ENCODE data around the gene ACTG2. TPM values are rescaled to one million over a fixed set of nuclear protein-coding genes. Genes with fewer than 3 reads are reported as not detected.
"Not testable (repeated sequence)": the region's sequence is repeated elsewhere in the genome, so short reads cannot be mapped to it uniquely, and the experiment has no call there.

The ACTG2 gene
- total and polyA plus RNA-seq, 2 donors (not counting 1 experiment from before 2014, with no cell fraction given): 4.1 to 600 TPM

- no peaks in the 10 kb centered on the region for H3K36me3 ChIP-seq (ENCODE audit: control insufficient read depth, insufficient read depth, low read length)
- H3K4me2 ChIP-seq (ENCODE audit: extremely low read depth, insufficient read depth, low read length): no peak overlapping the region
- no peaks in the 10 kb centered on the region for H3K79me2 ChIP-seq (ENCODE audit: control insufficient read depth, insufficient read depth, low read length)
- H4K20me1 ChIP-seq (ENCODE audit: control insufficient read depth, extremely low read depth, insufficient read depth, low read length): no peaks in the 10 kb centered on the region
- peaks cover 2% of the 10 kb centered on the region for H3K27me3 ChIP-seq (ENCODE audit: control insufficient read depth, insufficient read depth, low read length)
- no peaks in the 10 kb centered on the region for H3K4me1 ChIP-seq (ENCODE audit: control insufficient read depth, extremely low read depth, insufficient read depth, low read length)
- TF ChIP-seq CTCF (conservative IDR thresholded peaks at IDR 0.05 in 1 of 2, IDR thresholded peaks at IDR 0.05 in 1 of 2; ENCODE audit: low read depth in 1 of 2, low read length in 2 of 2) (no peak), EZH2 (IDR thresholded peaks at IDR 0.05; ENCODE audit: low read length, missing control alignments) (no peak)
- no peak overlapping the region for H2AFZ ChIP-seq (ENCODE audit: low read length)
- no peaks in the 10 kb centered on the region for H3K9me3 ChIP-seq (ENCODE audit: control insufficient read depth, insufficient read depth, low read depth, low read length)
- no peak overlapping the region for H3K9ac ChIP-seq (ENCODE audit: insufficient read depth, low read length)
- H3K4me3 ChIP-seq (replicated peaks in 1 of 4; ENCODE audit: control extremely low read depth in 1 of 4, insufficient read depth in 1 of 4, low read depth in 3 of 4, low read length in 4 of 4): no peak overlapping the region
- H3K27ac ChIP-seq (ENCODE audit: insufficient read depth, low read length): no peak overlapping the region
- DNase-seq (ENCODE audit: low read depth in 2 of 2): no peak
These were observed 7.4 kb upstream of the ACTG2 start for GRCh38 chr2:73885406-73885805.

GRCh38 chr2:73886357-73886756, 6.5 kb upstream of the ACTG2 start:
- no peaks in the 10 kb centered on the region for H3K9me3 ChIP-seq (ENCODE audit: control insufficient read depth, insufficient read depth, low read depth, low read length)
- no peak for DNase-seq (ENCODE audit: low read depth in 2 of 2)
- H2AFZ ChIP-seq (ENCODE audit: low read length): no peak overlapping the region
- H3K9ac ChIP-seq (ENCODE audit: insufficient read depth, low read length): no peak overlapping the region
- H4K20me1 ChIP-seq (ENCODE audit: control insufficient read depth, extremely low read depth, insufficient read depth, low read length): no peaks in the 10 kb centered on the region
- no peaks in the 10 kb centered on the region for H3K79me2 ChIP-seq (ENCODE audit: control insufficient read depth, insufficient read depth, low read length)
- H3K4me3 ChIP-seq (replicated peaks in 1 of 4; ENCODE audit: control extremely low read depth in 1 of 4, insufficient read depth in 1 of 4, low read depth in 3 of 4, low read length in 4 of 4): no peak overlapping the region
- H3K27ac ChIP-seq (ENCODE audit: insufficient read depth, low read length): no peak overlapping the region
- H3K27me3 ChIP-seq (ENCODE audit: control insufficient read depth, insufficient read depth, low read length): peaks cover 2% of the 10 kb centered on the region
- H3K4me1 ChIP-seq (ENCODE audit: control insufficient read depth, extremely low read depth, insufficient read depth, low read length): peaks cover 2% of the 10 kb centered on the region
- H3K36me3 ChIP-seq (ENCODE audit: control insufficient read depth, insufficient read depth, low read length): no peaks in the 10 kb centered on the region
- TF ChIP-seq EZH2 (IDR thresholded peaks at IDR 0.05; ENCODE audit: low read length, missing control alignments): no peak
- no peak overlapping the region for H3K4me2 ChIP-seq (ENCODE audit: extremely low read depth, insufficient read depth, low read length)

GRCh38 chr2:73887596-73888353, 5.0 kb upstream of the ACTG2 start:
- not testable (repeated sequence) for H3K4me2 ChIP-seq (ENCODE audit: extremely low read depth, insufficient read depth, low read length); H3K79me2 ChIP-seq (ENCODE audit: control insufficient read depth, insufficient read depth, low read length); H3K36me3 ChIP-seq (ENCODE audit: control insufficient read depth, insufficient read depth, low read length); H3K4me1 ChIP-seq (ENCODE audit: control insufficient read depth, extremely low read depth, insufficient read depth, low read length); H3K27ac ChIP-seq (ENCODE audit: insufficient read depth, low read length); H3K9me3 ChIP-seq (ENCODE audit: control insufficient read depth, insufficient read depth, low read depth, low read length); H2AFZ ChIP-seq (ENCODE audit: low read length); H3K9ac ChIP-seq (ENCODE audit: insufficient read depth, low read length); H3K4me3 ChIP-seq (replicated peaks in 1 of 4; ENCODE audit: control extremely low read depth in 1 of 4, insufficient read depth in 1 of 4, low read depth in 3 of 4, low read length in 4 of 4); H4K20me1 ChIP-seq (ENCODE audit: control insufficient read depth, extremely low read depth, insufficient read depth, low read length); H3K27me3 ChIP-seq (ENCODE audit: control insufficient read depth, insufficient read depth, low read length)
- DNase-seq (ENCODE audit: low read depth in 2 of 2): peak in 1 of 2 donors; percentile 15

- DNase-seq (ENCODE audit: low read depth in 2 of 2): no peak
- no peak overlapping the region for H3K27ac ChIP-seq (ENCODE audit: insufficient read depth, low read length)
- TF ChIP-seq CTCF (conservative IDR thresholded peaks at IDR 0.05 in 1 of 2, IDR thresholded peaks at IDR 0.05 in 1 of 2; ENCODE audit: low read depth in 1 of 2, low read length in 2 of 2) (no peak), EZH2 (IDR thresholded peaks at IDR 0.05; ENCODE audit: low read length, missing control alignments) (no peak)
- H3K9ac ChIP-seq (ENCODE audit: insufficient read depth, low read length): no peak overlapping the region
- H3K36me3 ChIP-seq (ENCODE audit: control insufficient read depth, insufficient read depth, low read length): no peaks in the 10 kb centered on the region
- peaks cover 2% of the 10 kb centered on the region for H3K27me3 ChIP-seq (ENCODE audit: control insufficient read depth, insufficient read depth, low read length)
- no peak overlapping the region for H3K4me2 ChIP-seq (ENCODE audit: extremely low read depth, insufficient read depth, low read length)
- no peaks in the 10 kb centered on the region for H4K20me1 ChIP-seq (ENCODE audit: control insufficient read depth, extremely low read depth, insufficient read depth, low read length)
- H3K9me3 ChIP-seq (ENCODE audit: control insufficient read depth, insufficient read depth, low read depth, low read length): no peaks in the 10 kb centered on the region
- H3K79me2 ChIP-seq (ENCODE audit: control insufficient read depth, insufficient read depth, low read length): no peaks in the 10 kb centered on the region
- H2AFZ ChIP-seq (ENCODE audit: low read length): no peak overlapping the region
- H3K4me1 ChIP-seq (ENCODE audit: control insufficient read depth, extremely low read depth, insufficient read depth, low read length): peaks cover 8% of the 10 kb centered on the region
- no peak overlapping the region for H3K4me3 ChIP-seq (replicated peaks in 1 of 4; ENCODE audit: control extremely low read depth in 1 of 4, insufficient read depth in 1 of 4, low read depth in 3 of 4, low read length in 4 of 4)
These were observed 4.4 kb upstream of the ACTG2 start for GRCh38 chr2:73888388-73888787.
